K562 (cell line): ENCODE data around the gene JAKMIP2. TPM values are rescaled to one million over a fixed set of nuclear protein-coding genes. Genes with fewer than 3 reads are reported as not detected.

Experiments
- ATF1 ChIP-seq, 2 experiments: fragments of 450-650 bp in 1 of 2; IDR thresholded peaks; 2 replicates each; pipeline ENCODE4 v1.6.1; 2016; ENCODE audit warnings: missing compliant biosample characterization in 1 of 2, missing genetic modification characterization in 1 of 2
- BMI1 ChIP-seq: fragments of 150-350 bp; IDR thresholded peaks from 2 replicates; pipeline ENCODE4 v1.6.1; 2014; ENCODE audit warnings: low read length
- CREB3L1 ChIP-seq: fragments of 450-650 bp; IDR thresholded peaks from 2 replicates; pipeline ENCODE4 v1.6.1; 2014; ENCODE audit warnings: low read depth, mild to moderate bottlenecking, moderate library complexity, borderline replicate concordance
- CTCF ChIP-seq, 3 experiments: IDR thresholded peaks in 2 of 3; conservative IDR thresholded peaks in 1 of 3; 2 replicates each; pipeline ENCODE4 v1.5.1; 2011 to 2012; ENCODE audit warnings: low read length in 3 of 3, mild to moderate bottlenecking in 3 of 3, control low read depth in 2 of 3, improper control_type of control experiment in 1 of 3, inconsistent platforms in 1 of 3, low read depth in 1 of 3, mixed read lengths in 1 of 3, moderate library complexity in 1 of 3; ENCODE audit not compliant: insufficient read depth in 2 of 3
- MNT ChIP-seq, 2 experiments: fragments of 450-650 bp; conservative IDR thresholded peaks; 2 replicates each; pipeline ENCODE4 v1.6.1; 2017; ENCODE audit warnings: mild to moderate bottlenecking in 2 of 2, moderate library complexity in 2 of 2
- NUFIP1 ChIP-seq: fragments of 450-650 bp; IDR thresholded peaks from 2 replicates; pipeline ENCODE4 v1.6.1; 2018; ENCODE audit not compliant: partially characterized antibody
- SIN3B ChIP-seq: fragments of 450-650 bp; IDR thresholded peaks from 2 replicates; pipeline ENCODE4 v1.6.1; 2017; ENCODE audit warnings: low read depth, mild to moderate bottlenecking, moderate library complexity
- SRSF1 ChIP-seq: fragments of 200-400 bp; formaldehyde crosslinking; IDR thresholded peaks from 2 replicates; pipeline ENCODE4 v1.6.1; 2017; ENCODE audit warnings: mild to moderate bottlenecking, low read depth, low read length, moderate library complexity
- ZFP1 ChIP-seq: fragments of 450-650 bp; formaldehyde crosslinking; IDR thresholded peaks from 2 replicates; pipeline ENCODE4 v1.4.0; 2020; ENCODE audit warnings: mild to moderate bottlenecking, mixed read lengths
- ZNF239 ChIP-seq: fragments of 250-450 bp; sonication (Bioruptor Pico); IDR thresholded peaks from 2 replicates; pipeline ENCODE4 v1.4.0; 2020; ENCODE audit warnings: mild to moderate bottlenecking
- ZNF263 ChIP-seq: sonication (generic); formaldehyde crosslinking; IDR thresholded peaks from 2 replicates; pipeline ENCODE4 v1.8.0; 2022; ENCODE audit warnings: mild to moderate bottlenecking, missing genetic modification reagents, borderline replicate concordance
- polyA plus RNA-seq, 8 experiments: library from polyadenylated mRNA; depleted of rRNA in 4 of 8; stranded (reverse) in 5 of 8; unstranded in 3 of 8; fragments of >200 nt; fragmentation: Nextera tagmentation in 2 of 8; fragmentation: Illumina TruSeq in 1 of 8; extraction: Ambion mirVana in 2 of 8; extraction: Trizol in 1 of 8; gene quantifications; 2 replicates each; pipeline versions ENCODE4 v1.2.1 to v1.2.3, GENCODE V29; 2011 to 2014; ENCODE audit warnings: inconsistent platforms in 1 of 8, missing spikeins in 1 of 8
- total RNA-seq, 7 experiments: library from RNA; depleted of rRNA in 6 of 7; stranded (reverse); fragments of >200 nt in 6 of 7; fragmentation: Illumina TruSeq in 2 of 7; extraction: Trizol in 2 of 7; gene quantifications; 2 replicates each; pipeline versions ENCODE4 v1.2.1 to v1.2.3, GENCODE V29; 2011 to 2021; ENCODE audit warnings: low replicate concordance in 1 of 7

JAKMIP2 gene
- total and polyA plus RNA-seq, 9 of the 15 experiments (the other 6 are each of a cell fraction or from before 2014, with no cell fraction given) = not detected

GRCh38 chr5:147759441-147759840 lies 23.1 kb downstream of the JAKMIP2 start (continued):
- no peak for TF ChIP-seq CREB3L1
- TF ChIP-seq ATF1 (CRISPR knock-in tag; IDR thresholded peaks at IDR 0.05) = no peak
- no peak for TF ChIP-seq ATF1 (tag; IDR thresholded peaks at IDR 0.05)
- TF ChIP-seq NUFIP1 = no peak
- TF ChIP-seq SIN3B = no peak
- TF ChIP-seq ZNF263 (CRISPR knock-in tag) = no peak
- TF ChIP-seq ZFP1 (CRISPR knock-in tag) = no peak
- no peak for TF ChIP-seq BMI1
- no peak for TF ChIP-seq CTCF (IDR thresholded peaks at IDR 0.05 in 2 of 3, conservative IDR thresholded peaks at IDR 0.05 in 1 of 3; ENCODE audit: insufficient read depth in 2 of 3, low read depth in 1 of 3, low read length in 3 of 3)
- TF ChIP-seq ZNF239 = no peak
- TF ChIP-seq MNT (conservative IDR thresholded peaks at IDR 0.05) = no peak
- no peak for TF ChIP-seq SRSF1
